GM19035 (cell line): ENCODE data around the gene B4GALNT3.
"Not testable (repeated sequence)": the region's sequence is repeated elsewhere in the genome, so short reads cannot be mapped to it uniquely, and the experiment has no call there.

Experiments used
- ATAC-seq: cut with Tn5 transposase; IDR thresholded peaks from one replicate; pipeline ENCODE4 v1.9.1; 2021; ENCODE audit not compliant: unreplicated experiment

Gene B4GALNT3

GRCh38 chr12:573232-573631 is 113.5 kb downstream of the B4GALNT3 start:
- ATAC-seq = no peak

- ATAC-seq = no peak
Observed at GRCh38 chr12:574475-575128, 114.9 kb downstream of the B4GALNT3 start.

GRCh38 chr12:575129-575502 is 115.4 kb downstream of the B4GALNT3 start:
- ATAC-seq = no peak

DNA sequence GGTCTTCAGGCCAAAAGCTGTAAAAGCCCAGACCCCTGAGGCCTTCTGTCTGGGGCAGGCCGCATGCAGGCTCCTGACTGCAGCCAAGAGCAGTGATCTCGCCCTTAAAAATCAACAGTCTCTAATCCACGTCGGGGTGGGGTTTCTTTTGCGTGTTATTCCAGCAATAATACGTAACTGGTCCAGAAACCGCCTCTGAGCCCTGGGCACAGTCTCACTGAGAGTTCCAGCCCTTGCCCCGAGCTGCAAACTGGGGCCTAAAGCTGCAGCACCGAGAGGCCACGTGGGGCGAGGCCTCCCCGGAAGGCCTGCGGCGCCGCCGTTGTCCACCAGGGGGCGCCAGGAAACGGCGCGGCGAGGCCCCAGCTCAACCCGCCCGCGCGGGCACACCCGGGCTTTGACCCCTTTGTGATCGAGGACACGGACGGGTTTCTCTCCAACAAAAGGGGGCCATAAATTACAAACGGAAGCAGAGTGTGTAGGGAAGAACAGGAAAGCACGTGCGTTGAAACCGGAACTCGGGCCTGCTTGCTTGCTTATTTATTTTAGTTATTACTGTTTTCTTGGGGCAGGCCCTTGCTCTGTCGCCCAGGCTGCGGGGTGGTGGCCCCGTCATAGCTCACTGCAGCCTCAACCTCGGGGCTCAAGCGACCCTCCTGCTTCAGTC is 116.3 kb downstream of the B4GALNT3 start:
- no peak for ATAC-seq

DNA sequence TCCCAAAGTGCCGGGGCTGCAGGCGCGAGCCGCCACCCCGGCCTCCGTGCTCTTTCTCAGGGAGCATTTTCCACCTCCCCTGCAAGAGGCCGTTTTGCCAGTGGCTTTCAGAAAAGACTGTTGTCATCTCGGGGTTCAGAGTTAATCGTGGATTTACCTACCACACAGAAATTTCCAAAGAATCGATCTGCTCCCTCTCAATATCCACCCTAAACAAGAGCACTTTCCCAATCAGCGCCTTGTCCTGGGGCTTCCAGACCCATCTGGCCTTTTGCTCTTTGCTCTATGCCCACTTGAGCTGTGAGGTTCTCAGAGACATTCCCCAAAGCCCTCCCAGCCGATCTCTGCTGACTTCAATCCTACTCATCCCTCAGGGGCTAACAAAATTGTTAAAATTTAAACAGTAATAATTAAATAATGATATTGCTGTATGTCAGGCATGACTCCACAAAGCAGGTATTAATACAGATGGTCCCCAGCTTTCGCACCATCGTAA is 116.9 kb downstream of the B4GALNT3 start:
- no peak for ATAC-seq

GRCh38 chr12:577994-578747 is 118.4 kb downstream of the B4GALNT3 start:
- not testable (repeated sequence) for ATAC-seq

- ATAC-seq = no peak
Observed at GRCh38 chr12:578748-579419, 119.1 kb downstream of the B4GALNT3 start.

GRCh38 chr12:579420-580110 is 119.8 kb downstream of the B4GALNT3 start:
- ATAC-seq = no peak

- no peak for ATAC-seq
Observed at GRCh38 chr12:580813-581212, 121.1 kb downstream of the B4GALNT3 start.

DNA sequence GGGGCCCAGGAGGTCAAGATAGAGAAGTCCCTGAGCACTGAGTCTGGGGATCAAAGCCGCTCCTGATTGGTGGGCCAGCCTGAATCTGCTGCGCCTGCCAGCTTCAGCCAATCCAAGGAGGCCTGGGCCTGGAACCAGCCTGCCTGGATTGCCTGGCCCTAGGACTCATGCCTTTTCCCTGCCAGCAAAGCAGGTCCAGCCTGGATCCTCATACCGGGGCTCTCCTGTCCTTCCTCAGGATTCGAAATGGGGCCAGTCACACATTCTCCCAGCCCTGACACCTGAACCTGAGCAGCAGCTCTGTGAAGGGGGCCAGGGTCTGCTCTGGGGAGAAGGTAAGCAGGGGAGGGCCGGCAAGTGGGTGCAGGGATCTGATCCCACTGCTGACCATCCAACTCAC is 121.6 kb downstream of the B4GALNT3 start:
- no peak for ATAC-seq

GRCh38 chr12:581746-582145 is 122.0 kb downstream of the B4GALNT3 start:
- ATAC-seq = no peak

- no peak for ATAC-seq
Observed at GRCh38 chr12:583251-583869, 123.6 kb downstream of the B4GALNT3 start.

- ATAC-seq = no peak
Observed at GRCh38 chr12:585062-586061, 125.6 kb downstream of the B4GALNT3 start.

- ATAC-seq = no peak
Observed at GRCh38 chr12:586318-587071, 126.8 kb downstream of the B4GALNT3 start.

DNA sequence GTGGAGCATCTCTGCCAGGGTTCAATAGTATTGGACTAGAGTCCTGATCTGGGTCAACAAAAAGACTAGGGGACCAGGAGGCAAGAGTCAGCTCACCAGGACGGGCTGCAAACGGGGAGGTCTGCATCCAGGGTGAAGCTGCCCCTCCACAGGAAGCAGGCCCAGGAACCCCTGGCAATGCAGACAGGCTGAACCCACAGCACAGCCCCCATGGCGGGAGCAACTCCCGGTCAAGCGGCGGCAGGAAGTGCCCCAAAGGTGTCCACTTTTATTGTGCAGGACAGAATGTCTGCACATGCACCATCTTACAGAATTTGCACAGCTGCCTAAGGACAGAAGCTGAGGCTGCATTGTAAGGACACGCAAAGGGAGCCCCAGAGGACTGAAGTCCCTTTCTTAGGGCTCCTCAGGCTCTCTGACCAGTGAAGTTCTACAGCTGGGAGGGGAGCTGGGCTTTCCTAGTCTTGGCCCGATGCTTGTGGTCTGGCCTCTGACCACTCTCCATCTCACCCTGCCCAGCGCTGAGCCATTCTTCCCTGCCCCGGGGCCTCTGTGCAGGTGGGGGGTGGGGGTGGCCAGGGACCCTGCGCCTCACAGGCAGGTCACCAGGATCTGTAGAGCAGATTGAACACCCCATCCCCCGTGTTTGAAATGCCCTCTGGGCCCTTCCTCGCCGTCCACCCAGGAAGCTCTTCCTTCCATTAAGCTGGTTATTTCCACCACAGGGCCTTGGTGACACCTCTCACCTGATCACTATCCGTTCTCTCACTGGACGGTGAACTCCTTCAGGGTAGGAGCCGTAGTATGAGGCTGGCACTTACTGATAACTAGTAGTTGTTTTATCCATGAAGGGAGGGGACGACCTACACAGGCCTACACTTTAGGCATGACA is 127.6 kb downstream of the B4GALNT3 start:
- ATAC-seq = no peak

GRCh38 chr12:588024-588322 is 128.2 kb downstream of the B4GALNT3 start:
- ATAC-seq = no peak

GRCh38 chr12:588646-589045 is 128.9 kb downstream of the B4GALNT3 start:
- no peak for ATAC-seq
